Measurements from ENCODE around the gene LYRM4.

LYRM4 gene

GRCh38 chr6:5250911-5251310, 9.8 kb downstream of the LYRM4 start:
- H3K9ac ChIP-seq (ENCODE audit: low read length): no peak overlapping the region
- H3K23ac ChIP-seq (ENCODE audit: low read length): no peak overlapping the region
- H3K79me2 ChIP-seq (ENCODE audit: control insufficient read depth, insufficient read depth, low read length, poor library complexity): no peaks in the 10 kb centered on the region

GRCh38 chr6:5250451-5250850, 10.3 kb downstream of the LYRM4 start:
- WGBS (ENCODE audit: extremely low coverage, insufficient coverage, insufficient read length): 100% methylated on average over 1 of the region's 3 CpGs
- no peak overlapping the region for H4K8ac ChIP-seq (ENCODE audit: low read depth, low read length)

More at GRCh38 chr6:5250911-5251310, 9.8 kb downstream of the LYRM4 start:
- Histone ChIP-seq H4K91ac (ENCODE audit: low read depth, low read length) (no peak overlapping the region), H3K4me3 (ENCODE audit: low read depth, low read length) (no peak overlapping the region), H3K27ac (ENCODE audit: low read depth, low read length) (no peak overlapping the region), H2AFZ (ENCODE audit: insufficient read depth, low read length, poor library complexity) (no peak overlapping the region), H2AK5ac (ENCODE audit: low read length) (no peak overlapping the region), H4K8ac (ENCODE audit: low read depth, low read length) (no peak overlapping the region), H3K4me1 (ENCODE audit: control insufficient read depth in 1 of 2, insufficient read depth in 2 of 2, low read length in 2 of 2) (no peaks in the 10 kb centered on the region), H3K18ac (ENCODE audit: low read length) (no peak overlapping the region), H3K4ac (ENCODE audit: low read depth, low read length) (no peak overlapping the region), H3K14ac (ENCODE audit: low read length) (no peak overlapping the region), H3K36me3 (ENCODE audit: control insufficient read depth in 1 of 2, insufficient read depth in 2 of 2, low read length in 2 of 2) (peaks cover 0 to 3% of the 10 kb centered on the region in 2 experiments), H2BK120ac (ENCODE audit: insufficient read depth, low read length, poor library complexity) (no peak overlapping the region), H3K4me2 (ENCODE audit: low read length) (no peak overlapping the region), H2BK5ac (ENCODE audit: low read depth, low read length, poor library complexity) (no peak overlapping the region), H3K27me3 (ENCODE audit: insufficient read depth, low read length) (no peaks in the 10 kb centered on the region), H2BK12ac (ENCODE audit: low read length) (no peak overlapping the region), H3K79me1 (ENCODE audit: low read length) (no peaks in the 10 kb centered on the region), H3K9me3 (ENCODE audit: insufficient read depth, low read depth, low read length) (no peaks in the 10 kb centered on the region), H4K12ac (ENCODE audit: low read depth, low read length) (no peak overlapping the region)
- DNase-seq: no peak
- WGBS (ENCODE audit: extremely low coverage, insufficient coverage, insufficient read length): no CpG with 5 or more reads among the region's 4 CpGs

GRCh38 chr6:5249451-5250122, 11.2 kb downstream of the LYRM4 start:
- Histone ChIP-seq H2AK5ac (ENCODE audit: low read length) (no peak overlapping the region), H3K27ac (ENCODE audit: low read depth, low read length) (no peak overlapping the region), H3K79me1 (ENCODE audit: low read length) (no peaks in the 10 kb centered on the region), H4K12ac (ENCODE audit: low read depth, low read length) (no peak overlapping the region), H3K9me3 (ENCODE audit: insufficient read depth, low read depth, low read length) (no peaks in the 10 kb centered on the region), H4K8ac (ENCODE audit: low read depth, low read length) (no peak overlapping the region), H3K4me2 (ENCODE audit: low read length) (no peak overlapping the region), H3K36me3 (ENCODE audit: control insufficient read depth in 1 of 2, insufficient read depth in 2 of 2, low read length in 2 of 2) (peaks cover 2 to 3% of the 10 kb centered on the region in 2 experiments), H3K14ac (ENCODE audit: low read length) (no peak overlapping the region), H3K27me3 (ENCODE audit: insufficient read depth, low read length) (no peaks in the 10 kb centered on the region), H4K91ac (ENCODE audit: low read depth, low read length) (no peak overlapping the region), H2BK120ac (ENCODE audit: insufficient read depth, low read length, poor library complexity) (no peak overlapping the region), H3K4ac (ENCODE audit: low read depth, low read length) (no peak overlapping the region), H3K18ac (ENCODE audit: low read length) (no peak overlapping the region), H3K9ac (ENCODE audit: low read length) (no peak overlapping the region), H3K23ac (ENCODE audit: low read length) (no peak overlapping the region), H3K4me1 (ENCODE audit: control insufficient read depth in 1 of 2, insufficient read depth in 2 of 2, low read length in 2 of 2) (no peaks in the 10 kb centered on the region), H2AFZ (ENCODE audit: insufficient read depth, low read length, poor library complexity) (no peak overlapping the region), H2BK5ac (ENCODE audit: low read depth, low read length, poor library complexity) (no peak overlapping the region), H2BK12ac (ENCODE audit: low read length) (no peak overlapping the region), H3K79me2 (ENCODE audit: control insufficient read depth, insufficient read depth, low read length, poor library complexity) (no peaks in the 10 kb centered on the region), H3K4me3 (ENCODE audit: low read depth, low read length) (no peak overlapping the region)
- no CpG with 5 or more reads among the region's 5 CpGs for WGBS (ENCODE audit: extremely low coverage, insufficient coverage, insufficient read length)
- no peak for DNase-seq

More at GRCh38 chr6:5250451-5250850, 10.3 kb downstream of the LYRM4 start:
- Histone ChIP-seq H3K18ac (ENCODE audit: low read length) (no peak overlapping the region), H4K12ac (ENCODE audit: low read depth, low read length) (no peak overlapping the region), H2AFZ (ENCODE audit: insufficient read depth, low read length, poor library complexity) (no peak overlapping the region), H2BK120ac (ENCODE audit: insufficient read depth, low read length, poor library complexity) (no peak overlapping the region), H3K9ac (ENCODE audit: low read length) (no peak overlapping the region), H3K14ac (ENCODE audit: low read length) (no peak overlapping the region), H3K4me1 (ENCODE audit: control insufficient read depth in 1 of 2, insufficient read depth in 2 of 2, low read length in 2 of 2) (no peaks in the 10 kb centered on the region), H3K4me2 (ENCODE audit: low read length) (no peak overlapping the region), H3K79me1 (ENCODE audit: low read length) (no peaks in the 10 kb centered on the region), H3K36me3 (ENCODE audit: control insufficient read depth in 1 of 2, insufficient read depth in 2 of 2, low read length in 2 of 2) (peaks cover 2 to 3% of the 10 kb centered on the region in 2 experiments), H3K23ac (ENCODE audit: low read length) (no peak overlapping the region), H3K79me2 (ENCODE audit: control insufficient read depth, insufficient read depth, low read length, poor library complexity) (no peaks in the 10 kb centered on the region), H2BK12ac (ENCODE audit: low read length) (no peak overlapping the region), H3K4ac (ENCODE audit: low read depth, low read length) (no peak overlapping the region), H4K91ac (ENCODE audit: low read depth, low read length) (no peak overlapping the region), H3K27ac (ENCODE audit: low read depth, low read length) (no peak overlapping the region), H3K4me3 (ENCODE audit: low read depth, low read length) (no peak overlapping the region), H3K27me3 (ENCODE audit: insufficient read depth, low read length) (no peaks in the 10 kb centered on the region), H3K9me3 (ENCODE audit: insufficient read depth, low read depth, low read length) (no peaks in the 10 kb centered on the region), H2AK5ac (ENCODE audit: low read length) (no peak overlapping the region), H2BK5ac (ENCODE audit: low read depth, low read length, poor library complexity) (no peak overlapping the region)
- no peak for DNase-seq

DNA sequence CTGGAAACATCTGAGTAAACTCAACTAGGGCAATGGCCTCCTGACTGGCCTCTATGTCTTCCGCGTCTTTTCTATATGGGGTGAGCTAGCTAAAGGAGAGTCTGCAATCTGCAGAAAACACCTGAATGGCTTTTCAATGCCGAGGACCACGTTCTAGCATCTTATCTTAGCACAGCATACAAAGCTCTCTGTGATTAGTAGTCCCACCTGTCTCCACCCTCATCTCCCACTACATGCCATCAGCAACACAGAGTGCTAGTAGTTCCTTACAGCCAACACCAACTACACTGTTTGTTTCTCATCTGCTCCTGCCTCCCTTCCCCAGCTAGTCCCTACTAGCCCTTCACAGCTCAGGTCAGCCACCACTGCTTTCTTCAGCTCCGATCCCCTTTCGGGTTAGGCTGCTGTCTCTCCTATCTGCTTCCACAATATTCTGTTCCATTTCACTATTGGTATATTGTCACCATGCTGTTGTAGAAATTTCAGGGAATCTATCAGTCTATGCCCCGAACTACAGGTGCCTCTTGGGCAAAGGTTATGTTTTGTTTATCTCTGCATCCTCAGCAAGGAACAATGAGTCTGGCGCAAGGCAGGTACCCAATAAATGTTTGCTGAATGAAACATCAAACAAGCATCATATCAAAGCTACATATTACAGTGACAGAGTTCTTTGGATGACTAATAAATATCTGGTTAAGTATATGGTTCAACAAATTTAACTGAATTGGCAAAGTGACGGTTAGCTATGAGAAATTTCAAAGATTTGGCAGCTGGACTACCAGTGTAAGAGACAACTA, 12.2 kb downstream of the LYRM4 start:
- Histone ChIP-seq H2BK120ac (ENCODE audit: insufficient read depth, low read length, poor library complexity) (no peak overlapping the region), H3K27ac (ENCODE audit: low read depth, low read length) (no peak overlapping the region), H3K4me1 (ENCODE audit: control insufficient read depth in 1 of 2, insufficient read depth in 2 of 2, low read length in 2 of 2) (no peaks in the 10 kb centered on the region), H4K91ac (ENCODE audit: low read depth, low read length) (no peak overlapping the region), H3K79me1 (ENCODE audit: low read length) (no peaks in the 10 kb centered on the region), H3K36me3 (ENCODE audit: control insufficient read depth in 1 of 2, insufficient read depth in 2 of 2, low read length in 2 of 2) (peaks cover 2 to 3% of the 10 kb centered on the region in 2 experiments), H3K23ac (ENCODE audit: low read length) (no peak overlapping the region), H3K4me3 (ENCODE audit: low read depth, low read length) (no peak overlapping the region), H3K9me3 (ENCODE audit: insufficient read depth, low read depth, low read length) (no peaks in the 10 kb centered on the region), H2AFZ (ENCODE audit: insufficient read depth, low read length, poor library complexity) (no peak overlapping the region), H3K4ac (ENCODE audit: low read depth, low read length) (no peak overlapping the region), H3K4me2 (ENCODE audit: low read length) (no peak overlapping the region), H3K27me3 (ENCODE audit: insufficient read depth, low read length) (no peaks in the 10 kb centered on the region), H2BK12ac (ENCODE audit: low read length) (no peak overlapping the region), H3K18ac (ENCODE audit: low read length) (no peak overlapping the region), H3K79me2 (ENCODE audit: control insufficient read depth, insufficient read depth, low read length, poor library complexity) (no peaks in the 10 kb centered on the region), H4K12ac (ENCODE audit: low read depth, low read length) (no peak overlapping the region), H3K14ac (ENCODE audit: low read length) (no peak overlapping the region), H4K8ac (ENCODE audit: low read depth, low read length) (no peak overlapping the region), H2AK5ac (ENCODE audit: low read length) (no peak overlapping the region), H3K9ac (ENCODE audit: low read length) (no peak overlapping the region), H2BK5ac (ENCODE audit: low read depth, low read length, poor library complexity) (no peak overlapping the region)
- no peak for DNase-seq
- no CpG with 5 or more reads among the region's 9 CpGs for WGBS (ENCODE audit: extremely low coverage, insufficient coverage, insufficient read length)

Data from trophoblast cell (in vitro differentiated cells and primary cell).